PC-9 (cell line): Measurements from ENCODE around the gene MYH15.

ENCODE experiments used
- CTCF ChIP-seq: fragments of 200-600 bp; sonication (generic); conservative IDR thresholded peaks from 2 replicates; pipeline ENCODE4 v1.6.1; 2017; ENCODE audit warnings: mixed run types, antibody characterized with exemption, mild to moderate bottlenecking, moderate library complexity
- EZH2 ChIP-seq: fragments of 200-600 bp; sonication (generic); IDR thresholded peaks from 2 replicates; pipeline ENCODE4 v1.8.0; 2017; ENCODE audit warnings: antibody characterized with exemption, low read depth

- TF ChIP-seq CTCF (no peak), EZH2 (no peak)
Measured at GRCh38 chr3:108401836-108402235, 108.6 kb downstream of the MYH15 start.
